Ascending aorta (tissue), 2 donors: ENCODE data around the gene GRB10. TPM values are rescaled to one million over a fixed set of nuclear protein-coding genes. Genes with fewer than 3 reads are reported as not detected.

Experiments
- DNase-seq, 2 donors: peaks; one replicate each; pipeline ENCODE4 v3.0.0-alpha.2; 2019; ENCODE audit warnings: low spot score in 2 of 2
- H3K27ac ChIP-seq, 2 donors: fragments of 200-600 bp; sonication (generic); one replicate each; pipeline ENCODE4 v1.5.1; 2016 to 2017; ENCODE audit warnings: mild to moderate bottlenecking in 1 of 2
- H3K27me3 ChIP-seq: fragments of 200-600 bp; sonication (generic); one replicate; pipeline ENCODE4 v1.5.1; 2017
- H3K36me3 ChIP-seq, 2 donors: fragments of 200-600 bp; sonication (generic); one replicate each; pipeline ENCODE4 v1.5.1; 2016
- H3K4me1 ChIP-seq, 2 donors: fragments of 200-600 bp; sonication (generic); one replicate each; pipeline ENCODE4 v1.5.1; 2016 to 2017; ENCODE audit warnings: mild to moderate bottlenecking in 1 of 2
- H3K4me3 ChIP-seq, 2 donors: fragments of 200-600 bp; sonication (generic); one replicate each; pipeline ENCODE4 v1.5.1; 2016 to 2017; ENCODE audit warnings: mild to moderate bottlenecking in 1 of 2
- H3K9me3 ChIP-seq, 2 donors: fragments of 200-600 bp; sonication (generic); one replicate each; pipeline ENCODE4 v1.5.1; 2016
- intact Hi-C: fragments of 100-400 bp; cut with DNase I; formaldehyde crosslinking; loops from one replicate; pipeline ENCODE4 v1.15.1; 2023
- total RNA-seq: library from RNA; depleted of rRNA; stranded (reverse); fragments of >200 nt; gene quantifications from one replicate; pipeline ENCODE4 v1.1.0, GENCODE V29; 2016
- TF ChIP-seq, protein P1 (sequence below), 3 experiments: fragments of 200-600 bp in 2 of 3; fragments of 450-650 bp in 1 of 3; sonication (generic) in 2 of 3; IDR thresholded peaks; one replicate each; pipeline ENCODE4 v1.5.1; 2016 to 2019; ENCODE audit warnings: antibody characterized with exemption in 3 of 3, mild to moderate bottlenecking in 1 of 3, moderate library complexity in 1 of 3

The GRB10 gene
- total RNA-seq, 1 donor from 2014 or later, result 53.4 TPM

DNA sequence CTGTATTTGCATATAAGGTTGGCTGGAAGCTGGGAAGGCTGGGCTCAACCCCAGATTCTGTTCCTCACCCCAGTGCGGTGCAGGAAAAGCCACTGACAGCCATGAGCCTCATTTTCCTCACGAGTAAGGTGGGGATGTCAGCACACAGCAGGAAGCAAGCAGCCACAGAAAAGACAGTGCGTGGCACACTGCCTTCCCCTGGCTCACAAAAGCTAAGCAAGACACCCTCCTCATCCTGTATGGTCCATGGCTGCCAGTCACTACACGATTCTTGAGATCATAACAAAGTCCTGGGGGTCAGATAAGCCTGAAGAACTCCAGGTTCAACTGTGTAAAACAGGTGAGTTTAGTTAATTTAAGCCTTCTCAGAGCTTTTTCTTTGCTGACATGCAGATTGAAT is 188.6 kb downstream of the GRB10 start:
- H3K36me3 ChIP-seq, result peaks cover 19 to 54% of the 10 kb centered on the region in 2 donors
- no peak for DNase-seq
- H3K9me3 ChIP-seq, result no peaks in the 10 kb centered on the region
- intact Hi-C loops, result loop anchor here (10.0 kb wide), 1 partner anchor 541 kb away; no protein-coding TSS in a partner anchor
- no peaks in the 10 kb centered on the region for H3K4me1 ChIP-seq
- no peak overlapping the region for H3K27ac ChIP-seq
- no peak overlapping the region for H3K4me3 ChIP-seq
- TF ChIP-seq, protein P1, sequence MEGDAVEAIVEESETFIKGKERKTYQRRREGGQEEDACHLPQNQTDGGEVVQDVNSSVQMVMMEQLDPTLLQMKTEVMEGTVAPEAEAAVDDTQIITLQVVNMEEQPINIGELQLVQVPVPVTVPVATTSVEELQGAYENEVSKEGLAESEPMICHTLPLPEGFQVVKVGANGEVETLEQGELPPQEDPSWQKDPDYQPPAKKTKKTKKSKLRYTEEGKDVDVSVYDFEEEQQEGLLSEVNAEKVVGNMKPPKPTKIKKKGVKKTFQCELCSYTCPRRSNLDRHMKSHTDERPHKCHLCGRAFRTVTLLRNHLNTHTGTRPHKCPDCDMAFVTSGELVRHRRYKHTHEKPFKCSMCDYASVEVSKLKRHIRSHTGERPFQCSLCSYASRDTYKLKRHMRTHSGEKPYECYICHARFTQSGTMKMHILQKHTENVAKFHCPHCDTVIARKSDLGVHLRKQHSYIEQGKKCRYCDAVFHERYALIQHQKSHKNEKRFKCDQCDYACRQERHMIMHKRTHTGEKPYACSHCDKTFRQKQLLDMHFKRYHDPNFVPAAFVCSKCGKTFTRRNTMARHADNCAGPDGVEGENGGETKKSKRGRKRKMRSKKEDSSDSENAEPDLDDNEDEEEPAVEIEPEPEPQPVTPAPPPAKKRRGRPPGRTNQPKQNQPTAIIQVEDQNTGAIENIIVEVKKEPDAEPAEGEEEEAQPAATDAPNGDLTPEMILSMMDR (IDR thresholded peaks at IDR 0.05), result no peak
- H3K27me3 ChIP-seq, result no peaks in the 10 kb centered on the region

DNA sequence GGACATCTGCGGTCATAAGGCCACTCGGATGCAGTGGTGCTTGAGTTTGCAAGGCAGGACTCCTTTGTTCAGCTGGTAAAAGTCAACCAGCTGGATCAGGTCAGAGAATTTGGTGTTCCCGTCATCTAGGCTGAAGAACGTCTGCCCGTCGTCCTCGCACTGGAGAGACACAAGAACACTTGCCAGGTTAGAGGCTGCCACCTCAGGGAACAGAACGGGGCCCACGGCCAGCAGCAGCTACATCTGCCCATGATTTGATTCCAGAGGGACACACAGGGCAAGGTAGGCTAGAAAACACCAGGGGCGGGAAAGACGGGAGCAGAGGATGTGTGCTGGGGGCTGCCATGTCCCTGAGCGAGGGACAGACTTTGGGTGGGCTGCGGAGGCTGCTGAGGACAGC is 189.8 kb downstream of the GRB10 start:
- intact Hi-C loops, result loop anchor here (10.0 kb wide), 1 partner anchor 542 kb away; no protein-coding TSS in a partner anchor
- Histone ChIP-seq H3K9me3 (no peaks in the 10 kb centered on the region), H3K4me3 (no peak overlapping the region), H3K36me3 (peaks cover 14 to 45% of the 10 kb centered on the region in 2 donors), H3K27ac (no peak overlapping the region), H3K27me3 (no peaks in the 10 kb centered on the region), H3K4me1 (no peaks in the 10 kb centered on the region)
- TF ChIP-seq, protein P1 (IDR thresholded peaks at IDR 0.05), result no peak
- DNase-seq, result no peak

DNA sequence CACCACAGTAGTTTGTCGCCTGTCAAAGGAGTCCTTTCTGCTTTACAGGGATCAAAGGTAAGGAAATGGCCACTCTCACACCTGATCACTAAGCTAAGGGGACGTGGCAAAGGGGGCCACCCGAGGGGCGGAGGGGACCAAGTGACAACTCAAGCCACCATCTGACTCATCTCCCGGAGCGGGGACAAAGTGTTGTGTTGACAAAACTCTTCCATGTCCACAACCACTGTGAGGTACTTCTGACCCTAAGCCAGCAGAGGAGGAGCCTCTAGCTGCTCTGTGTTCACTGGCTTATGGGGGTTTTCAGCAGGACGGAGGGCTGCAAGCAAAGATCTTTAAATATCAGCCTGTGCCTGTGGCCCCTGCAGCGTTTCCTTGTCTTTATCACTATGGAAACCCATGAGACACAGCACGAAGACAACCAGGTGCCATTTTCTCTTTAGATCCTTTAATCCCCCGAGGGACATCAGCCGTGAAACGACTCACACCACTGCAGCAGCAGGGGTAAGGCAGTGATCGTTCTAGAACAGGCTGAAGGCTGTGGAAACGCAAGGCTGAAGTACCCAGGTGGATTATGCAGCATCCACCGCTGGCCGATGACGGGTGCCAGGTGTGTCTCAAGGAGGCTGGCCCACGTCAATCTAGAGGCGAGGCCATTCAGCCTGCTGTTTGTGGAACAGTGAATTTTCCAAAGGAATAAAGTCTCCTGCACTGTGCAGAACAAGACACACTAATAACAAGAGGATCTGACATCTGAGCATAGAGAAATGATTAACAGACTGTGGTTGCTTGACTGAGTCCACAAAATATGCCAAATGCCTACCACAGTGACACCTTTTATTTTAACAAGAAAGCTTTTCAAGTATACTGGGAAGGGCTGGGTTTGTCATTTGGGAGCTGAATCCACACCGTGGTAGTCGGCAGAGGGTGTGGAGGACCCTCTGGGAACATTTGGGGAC is 190.9 kb downstream of the GRB10 start:
- Histone ChIP-seq H3K9me3 (no peaks in the 10 kb centered on the region), H3K27ac (no peak overlapping the region), H3K4me1 (no peaks in the 10 kb centered on the region), H3K36me3 (peaks cover 14 to 38% of the 10 kb centered on the region in 2 donors), H3K4me3 (no peak overlapping the region), H3K27me3 (no peaks in the 10 kb centered on the region)
- TF ChIP-seq, protein P1 (IDR thresholded peaks at IDR 0.05), result no peak
- intact Hi-C loops, result loop anchor here (10.0 kb wide), 1 partner anchor 543 kb away; no protein-coding TSS in a partner anchor
- no peak for DNase-seq

DNA sequence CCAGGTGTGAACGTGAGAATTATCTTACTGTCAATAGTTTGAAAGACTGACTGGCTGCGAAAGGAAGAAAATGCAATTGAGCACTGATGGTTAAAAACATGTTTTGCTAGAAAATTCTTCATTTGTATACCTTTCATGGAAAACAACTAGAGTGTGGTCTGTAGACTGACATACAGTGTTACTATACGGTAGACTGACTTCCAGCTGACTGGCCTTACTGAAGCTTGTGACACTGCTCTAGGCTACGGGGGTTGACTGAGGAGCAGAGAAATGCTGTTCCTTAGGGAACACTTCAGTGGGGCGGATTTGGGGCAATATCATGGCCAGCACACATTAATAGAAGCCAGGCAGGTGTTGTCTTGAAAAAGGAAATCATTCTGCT is 191.6 kb downstream of the GRB10 start:
- no peak for DNase-seq
- Histone ChIP-seq H3K4me1 (no peaks in the 10 kb centered on the region), H3K9me3 (no peaks in the 10 kb centered on the region), H3K27ac (no peak overlapping the region), H3K4me3 (no peak overlapping the region), H3K36me3 (peaks cover 14 to 38% of the 10 kb centered on the region in 2 donors), H3K27me3 (no peaks in the 10 kb centered on the region)
- intact Hi-C loops, result loop anchor here (10.0 kb wide), 1 partner anchor 544 kb away; no protein-coding TSS in a partner anchor
- TF ChIP-seq, protein P1 (IDR thresholded peaks at IDR 0.05), result no peak

DNA sequence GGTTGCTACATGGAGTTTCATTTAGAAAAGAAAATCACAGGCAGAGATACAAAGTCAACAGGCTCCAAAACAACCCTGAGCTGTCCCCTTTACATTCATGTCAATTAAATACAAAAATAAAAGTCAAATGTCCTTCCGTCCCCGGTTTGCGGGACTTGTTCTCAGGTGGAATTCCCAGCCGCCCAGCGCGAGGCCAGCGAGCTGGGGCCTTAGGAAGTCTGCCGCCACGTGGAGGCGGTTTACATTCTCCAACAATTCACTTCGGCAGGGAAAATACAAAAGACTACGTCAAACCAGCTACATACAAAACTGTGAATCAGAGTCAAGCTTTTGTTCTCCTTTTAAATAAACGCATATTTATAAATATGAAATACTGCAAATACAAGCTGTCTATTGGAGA is 192.2 kb downstream of the GRB10 start:
- TF ChIP-seq, protein P1 (IDR thresholded peaks at IDR 0.05), result no peak
- H3K4me1 ChIP-seq, result no peaks in the 10 kb centered on the region
- no peak overlapping the region for H3K27ac ChIP-seq
- intact Hi-C loops, result loop anchor here (10.0 kb wide), 1 partner anchor 544 kb away; no protein-coding TSS in a partner anchor
- DNase-seq, result no peak
- H3K27me3 ChIP-seq, result no peaks in the 10 kb centered on the region
- H3K36me3 ChIP-seq, result peaks cover 14 to 38% of the 10 kb centered on the region in 2 donors
- no peaks in the 10 kb centered on the region for H3K9me3 ChIP-seq
- H3K4me3 ChIP-seq, result no peak overlapping the region
